Stimulated activated CD8-positive, alpha-beta memory T cell treated with anti-CD3 and anti-CD28 coated beads, Interleukin-2, amount 100 ng/mL, for 1 hour (primary cell): ENCODE data around the gene CBFA2T2.
"Not testable (repeated sequence)": the region's sequence is repeated elsewhere in the genome, so short reads cannot be mapped to it uniquely, and the experiment has no call there.

Experiments used
- DNase-seq, 2 donors: peaks; one replicate each; pipeline ENCODE4 v3.0.0-alpha.2; 2020; ENCODE audit warnings: low read depth in 2 of 2

The CBFA2T2 gene

GRCh38 chr20:33549229-33549999, 59.5 kb downstream of the CBFA2T2 start:
- DNase-seq, result no peak

GRCh38 chr20:33551778-33552177, 61.9 kb downstream of the CBFA2T2 start:
- no peak for DNase-seq

GRCh38 chr20:33552519-33552918, 62.6 kb downstream of the CBFA2T2 start:
- DNase-seq, result no peak

- DNase-seq, result no peak
These were observed 63.6 kb downstream of the CBFA2T2 start for GRCh38 chr20:33553516-33553915.

- DNase-seq, result peak in 1 of 2 donors; percentile 9
These were observed 65.1 kb downstream of the CBFA2T2 start for GRCh38 chr20:33554914-33555420.

- DNase-seq, result no peak
These were observed 65.9 kb downstream of the CBFA2T2 start for GRCh38 chr20:33555755-33556154.

GRCh38 chr20:33556246-33556645, 66.3 kb downstream of the CBFA2T2 start:
- no peak for DNase-seq

- no peak for DNase-seq
These were observed 68.7 kb downstream of the CBFA2T2 start for GRCh38 chr20:33558348-33559144.

GRCh38 chr20:33559212-33559611, 69.3 kb downstream of the CBFA2T2 start:
- DNase-seq, result no peak

DNA sequence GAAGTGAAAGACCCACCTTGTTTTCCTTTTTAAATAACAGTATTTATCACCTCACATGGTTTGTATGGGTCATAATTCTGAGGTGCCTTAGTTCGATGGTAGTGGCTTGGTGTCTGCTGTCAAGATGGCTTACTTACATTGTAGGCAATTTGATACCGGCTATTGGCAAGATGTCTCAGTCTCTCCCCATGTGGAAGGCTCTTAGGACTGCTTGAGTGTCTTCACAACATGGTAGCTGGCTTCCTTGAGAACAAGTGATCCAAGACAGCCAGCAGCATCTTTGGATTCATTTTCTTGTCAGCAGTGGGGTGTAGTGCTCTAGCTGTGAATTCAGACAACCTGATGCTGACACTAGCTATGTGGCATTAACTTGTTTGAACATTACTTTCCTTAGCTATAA, 70.1 kb downstream of the CBFA2T2 start:
- no peak for DNase-seq

- not testable (repeated sequence) for DNase-seq
These were observed 71.2 kb downstream of the CBFA2T2 start for GRCh38 chr20:33561053-33561452.

DNA sequence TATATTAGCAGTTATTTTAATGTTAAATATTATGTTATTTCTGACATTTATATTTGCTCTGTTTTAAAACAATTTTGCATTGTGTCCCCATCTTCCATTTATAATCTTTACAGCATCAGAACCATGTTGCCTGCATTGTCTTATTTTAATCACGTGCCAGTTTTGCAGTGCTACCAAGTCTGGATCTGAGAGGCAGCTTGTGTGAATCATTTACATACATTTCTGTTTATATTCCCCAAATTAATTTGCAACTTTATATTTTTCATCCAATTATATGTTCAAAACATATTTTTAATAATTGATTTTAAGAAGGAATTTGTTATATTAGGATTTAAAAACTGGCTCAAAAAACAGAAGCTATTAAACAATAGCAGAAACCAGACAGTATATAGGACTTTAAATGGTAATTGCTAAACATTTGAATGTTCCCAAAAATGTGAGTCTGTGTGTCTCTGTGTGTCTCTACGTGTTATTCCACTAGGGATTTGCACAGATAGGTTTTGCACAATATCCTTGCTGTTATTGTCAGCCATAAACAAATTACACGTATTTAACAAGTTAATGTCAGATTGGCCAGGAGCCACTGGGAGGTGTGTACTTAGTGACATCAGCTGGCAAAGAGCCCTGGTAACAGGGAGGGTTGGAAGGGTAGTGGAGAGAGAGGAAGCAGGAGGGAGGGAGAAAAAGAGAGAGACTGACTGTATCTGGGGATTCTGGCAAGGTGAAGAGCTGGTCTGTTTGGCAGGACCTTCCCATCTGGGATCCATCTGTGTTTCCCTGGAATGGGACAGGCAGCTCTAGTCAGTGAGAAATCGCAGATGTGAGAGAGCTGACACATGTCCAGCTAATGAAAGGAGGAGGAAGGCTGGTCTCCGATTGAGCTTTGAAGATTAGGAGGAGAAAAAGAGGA, 72.1 kb downstream of the CBFA2T2 start:
- no peak for DNase-seq

DNA sequence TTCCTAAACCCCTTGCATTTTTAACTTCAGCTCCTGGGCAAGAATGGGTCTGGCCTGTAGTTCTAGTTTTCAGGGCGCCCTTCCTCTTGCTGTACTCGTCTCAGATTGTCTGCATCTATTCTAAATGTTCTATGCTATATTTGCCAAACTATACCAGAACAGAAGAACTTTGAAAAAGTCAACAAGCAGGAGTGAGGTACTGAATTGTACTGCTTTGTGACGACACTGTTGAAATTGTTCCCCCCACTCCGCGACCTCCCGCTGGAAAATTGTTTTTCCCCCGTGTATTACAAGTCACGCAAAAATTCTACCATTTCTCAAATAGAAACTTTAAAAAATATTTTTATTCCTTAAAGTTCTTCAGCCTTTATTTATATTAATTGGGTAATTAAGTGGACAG, 73.9 kb downstream of the CBFA2T2 start:
- DNase-seq, result no peak

DNA sequence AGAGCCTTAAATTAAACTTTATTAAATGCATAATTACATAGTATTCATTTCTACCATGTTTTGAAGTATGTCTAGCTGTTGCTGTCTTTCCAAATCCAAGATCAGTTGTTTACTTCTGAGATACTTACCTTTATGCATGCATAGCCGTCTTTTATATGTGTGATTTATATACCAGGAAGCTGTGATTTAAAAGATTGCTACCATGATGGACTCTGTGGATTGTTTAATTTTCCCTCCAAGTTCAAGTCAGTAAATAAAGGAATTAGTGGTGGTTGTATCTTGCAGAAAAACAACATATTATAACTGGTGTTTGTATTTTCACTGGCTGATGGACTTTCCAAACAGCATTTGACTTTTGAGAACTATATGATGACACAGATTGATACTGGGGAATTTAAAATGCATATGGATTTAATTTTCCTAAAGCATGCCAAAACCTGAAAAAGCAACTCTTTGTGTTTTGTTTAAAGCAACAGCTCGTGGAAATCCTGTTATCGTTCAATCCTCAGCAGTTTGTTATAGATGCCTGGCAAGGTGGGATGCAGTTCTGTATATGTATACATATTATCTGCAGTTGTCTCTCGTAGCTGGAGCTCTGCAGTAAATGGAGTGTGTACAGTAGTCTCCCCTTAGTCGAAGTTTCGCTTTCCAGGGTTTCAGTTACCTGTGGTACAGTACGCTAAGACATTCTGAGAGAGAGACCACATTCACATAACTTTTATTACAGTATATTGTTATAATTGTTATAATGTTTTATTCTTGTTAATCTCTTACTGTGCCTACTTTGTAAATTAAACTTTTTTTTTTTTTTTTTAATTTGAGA, 77.1 kb downstream of the CBFA2T2 start:
- DNase-seq, result no peak

DNA sequence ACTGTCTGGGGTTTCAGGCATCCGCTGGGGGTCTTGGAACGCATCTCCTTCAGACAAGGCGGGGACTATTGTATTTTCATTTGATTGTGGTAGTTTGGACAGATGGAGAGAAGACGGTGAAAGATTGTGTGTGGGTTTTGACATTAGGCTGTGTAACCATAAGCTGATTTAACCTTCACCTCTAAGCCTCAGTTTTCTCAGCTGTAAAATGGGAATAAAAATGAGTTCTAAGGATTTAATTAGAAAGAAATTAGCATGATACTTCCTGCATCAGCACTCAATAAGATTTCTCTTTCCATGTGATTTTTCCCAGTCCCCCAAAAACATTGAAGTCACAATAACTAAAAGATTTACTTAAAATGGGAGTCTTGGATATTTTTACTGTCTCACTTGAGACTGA, 78.1 kb downstream of the CBFA2T2 start:
- no peak for DNase-seq

DNA sequence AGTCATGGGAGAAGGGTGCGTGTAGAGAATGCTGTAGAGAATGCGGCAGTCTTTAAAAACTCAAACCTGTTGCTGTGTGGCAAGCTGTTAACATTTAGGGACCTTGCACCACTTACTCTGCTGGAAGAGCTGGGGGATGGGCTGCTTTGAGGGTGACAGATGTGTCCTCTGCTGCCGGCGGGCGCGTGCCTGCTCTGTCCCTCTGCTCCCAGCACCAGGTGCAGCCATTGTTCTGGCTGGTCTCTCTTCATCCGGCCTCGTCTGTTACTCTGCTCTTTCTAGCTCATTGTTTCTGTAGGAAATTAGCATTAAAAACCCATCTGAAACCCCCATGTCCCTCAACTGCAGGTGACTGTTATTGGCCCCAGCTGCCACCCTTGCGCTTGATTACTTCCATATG, 78.5 kb downstream of the CBFA2T2 start:
- DNase-seq, result no peak

DNA sequence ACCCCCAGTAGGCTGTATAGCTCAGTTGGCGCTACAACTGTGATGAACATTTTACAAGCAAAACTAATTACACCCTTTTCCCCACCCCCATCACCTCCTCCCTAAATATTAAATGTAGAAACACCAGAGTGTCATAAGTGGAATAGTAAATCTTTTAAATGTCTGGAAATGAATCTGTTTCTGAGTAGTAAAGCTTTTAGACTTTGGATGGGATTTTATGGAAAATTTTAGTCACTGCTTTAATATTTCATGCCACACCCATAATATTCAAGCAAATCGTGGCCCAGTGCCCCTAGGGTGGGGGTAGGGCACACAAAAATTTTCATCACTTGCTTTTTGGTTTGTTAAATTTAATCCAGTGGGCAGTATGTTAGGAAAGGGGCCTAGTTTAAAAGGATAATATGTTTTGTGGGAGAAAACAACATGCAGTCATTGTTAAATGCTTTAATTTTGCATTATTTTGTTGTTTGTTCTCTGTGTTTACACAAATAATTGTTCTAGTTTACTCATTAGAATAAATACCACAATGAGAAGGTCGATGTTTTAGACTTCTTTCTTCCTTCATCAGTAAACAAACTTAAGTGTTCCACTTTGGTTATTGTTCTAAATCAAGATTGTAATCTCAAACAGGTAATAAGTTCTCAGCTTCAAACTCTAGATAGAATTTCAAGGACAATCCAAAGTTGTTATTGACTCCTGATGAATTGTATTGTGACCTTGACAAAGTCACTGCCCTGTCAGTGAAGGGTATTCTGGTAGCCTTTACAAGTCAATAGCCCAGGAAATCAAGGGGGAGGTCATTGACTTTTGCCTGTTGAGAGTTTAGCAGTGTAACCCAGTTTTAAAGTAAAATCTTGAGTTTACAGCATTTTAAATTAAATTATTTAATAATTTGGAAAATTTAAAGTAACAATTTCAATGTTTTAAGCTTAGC, 79.2 kb downstream of the CBFA2T2 start:
- no peak for DNase-seq

DNA sequence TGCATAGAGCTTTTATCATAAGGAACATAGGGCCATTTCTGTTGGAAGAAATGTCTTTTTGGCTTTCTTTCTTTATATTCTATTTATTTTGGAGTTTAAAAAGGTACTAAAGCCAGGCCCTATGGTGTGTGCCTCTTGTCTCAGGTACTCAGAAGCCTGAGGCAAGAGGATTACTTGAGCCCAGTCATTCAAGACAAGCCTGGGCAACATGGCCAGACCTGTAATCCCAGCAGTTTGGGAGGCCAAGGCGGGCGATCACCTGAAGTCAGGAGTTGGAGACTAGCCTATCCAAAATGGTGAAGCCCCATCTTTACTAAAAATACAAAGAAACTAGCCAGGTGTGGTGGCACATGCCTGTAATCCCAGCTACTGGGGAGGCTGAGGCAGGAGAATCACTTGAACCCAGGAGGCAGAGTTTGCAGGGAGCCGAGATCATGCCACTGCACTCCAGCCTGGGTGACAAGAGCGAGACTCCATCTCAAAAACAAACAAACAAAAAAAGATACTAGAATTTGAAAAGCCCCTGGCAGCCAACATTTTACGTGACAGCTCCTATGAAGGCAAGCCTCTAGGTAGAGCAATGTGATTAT, 80.0 kb downstream of the CBFA2T2 start:
- no peak for DNase-seq

GRCh38 chr20:33570743-33571142, 80.8 kb downstream of the CBFA2T2 start:
- DNase-seq, result no peak
